H9 (cell line): ENCODE measurements around the gene C1QL4. TPM values are rescaled to one million over a fixed set of nuclear protein-coding genes. Genes with fewer than 3 reads are reported as not detected.

Experiments used
- DNase-seq: peaks from one replicate; pipeline ENCODE4 v3.0.0-alpha.2; 2017
- H2AFZ ChIP-seq: one replicate; pipeline ENCODE4 v1.6.1; 2013; ENCODE audit warnings: mild to moderate bottlenecking, low read length, control low read depth, moderate library complexity
- H2AK5ac ChIP-seq: 2 replicates; pipeline ENCODE4 v1.6.1; 2013; ENCODE audit warnings: low read length, control low read depth, mixed read lengths; ENCODE audit not compliant: insufficient read length
- H2BK120ac ChIP-seq: one replicate; pipeline ENCODE4 v1.6.1; 2013; ENCODE audit warnings: low read depth, mild to moderate bottlenecking, low read length, control low read depth, inconsistent platforms; ENCODE audit not compliant: poor library complexity, severe bottlenecking
- H2BK12ac ChIP-seq: 2 replicates; pipeline ENCODE4 v1.6.1; 2013; ENCODE audit warnings: low read length, control low read depth, mixed read lengths, low read depth; ENCODE audit not compliant: insufficient read length
- H2BK15ac ChIP-seq: 2 replicates; pipeline ENCODE4 v1.6.1; 2013; ENCODE audit warnings: low read depth, low read length, control low read depth
- H2BK20ac ChIP-seq: one replicate; pipeline ENCODE4 v1.6.1; 2013; ENCODE audit warnings: low read depth, mild to moderate bottlenecking, low read length, control low read depth, inconsistent platforms; ENCODE audit not compliant: poor library complexity, severe bottlenecking
- H2BK5ac ChIP-seq: 2 replicates; pipeline ENCODE4 v1.6.1; 2013; ENCODE audit warnings: low read length, control low read depth, mixed read lengths; ENCODE audit not compliant: insufficient read length
- H3K14ac ChIP-seq: 2 replicates; pipeline ENCODE4 v1.6.1; 2013; ENCODE audit warnings: low read length, control low read depth; ENCODE audit not compliant: insufficient read depth
- H3K18ac ChIP-seq: 2 replicates; pipeline ENCODE4 v1.6.1; 2013; ENCODE audit warnings: low read depth, mild to moderate bottlenecking, mixed read lengths, low read length, control low read depth; ENCODE audit not compliant: insufficient read length
- H3K23ac ChIP-seq: 2 replicates; pipeline ENCODE4 v1.6.1; 2013; ENCODE audit warnings: low read length, control low read depth, mixed read lengths, low read depth; ENCODE audit not compliant: insufficient read length
- H3K23me2 ChIP-seq: 2 replicates; pipeline ENCODE4 v1.6.1; 2013; ENCODE audit warnings: low read depth, mild to moderate bottlenecking, mixed read lengths, low read length, control low read depth; ENCODE audit not compliant: insufficient read length, poor library complexity, severe bottlenecking
- H3K27ac ChIP-seq: 2 replicates; pipeline ENCODE4 v1.5.1; 2013; ENCODE audit warnings: low read length, control low read depth, mixed read lengths, low read depth; ENCODE audit not compliant: insufficient read length
- H3K27me3 ChIP-seq: 2 replicates; pipeline ENCODE4 v1.6.1; 2013; ENCODE audit warnings: low read length, control low read depth, inconsistent platforms; ENCODE audit not compliant: insufficient read depth
- H3K4ac ChIP-seq: 2 replicates; pipeline ENCODE4 v1.6.1; 2013; ENCODE audit warnings: low read depth, mild to moderate bottlenecking, control low read depth, inconsistent platforms, low read length, moderate library complexity
- H3K4me1 ChIP-seq: 2 replicates; pipeline ENCODE4 v1.6.1; 2013; ENCODE audit warnings: low read length, control low read depth, inconsistent platforms; ENCODE audit not compliant: insufficient read depth
- H3K4me2 ChIP-seq: 2 replicates; pipeline ENCODE4 v1.6.1; 2013; ENCODE audit warnings: low read length, control low read depth, mixed read lengths; ENCODE audit not compliant: insufficient read length, insufficient read depth
- H3K56ac ChIP-seq: 2 replicates; pipeline ENCODE4 v1.6.1; 2013; ENCODE audit warnings: low read depth, mild to moderate bottlenecking, mixed read lengths, low read length, control low read depth; ENCODE audit not compliant: insufficient read length
- H3K79me1 ChIP-seq: 2 replicates; pipeline ENCODE4 v1.6.1; 2013; ENCODE audit warnings: low read depth, mild to moderate bottlenecking, moderate library complexity, low read length, control low read depth, inconsistent platforms; ENCODE audit not compliant: insufficient read depth, poor library complexity, severe bottlenecking
- H3K79me2 ChIP-seq: 2 replicates; pipeline ENCODE4 v1.6.1; 2013; ENCODE audit warnings: low read length, control low read depth, inconsistent platforms; ENCODE audit not compliant: insufficient read depth
- H3K9ac ChIP-seq: 2 replicates; pipeline ENCODE4 v1.6.1; 2013; ENCODE audit warnings: low read length, control low read depth, mixed read lengths; ENCODE audit not compliant: insufficient read length; ENCODE audit errors: extremely low read depth
- H3K9me3 ChIP-seq: one replicate; pipeline ENCODE4 v1.6.1; 2013; ENCODE audit warnings: low read depth, low read length, inconsistent platforms; ENCODE audit not compliant: control insufficient read depth
- H3T11ph ChIP-seq: one replicate; pipeline ENCODE4 v1.6.1; 2013; ENCODE audit warnings: mild to moderate bottlenecking, low read length, control low read depth, inconsistent platforms
- H4K20me1 ChIP-seq: one replicate; pipeline ENCODE4 v1.6.1; 2013; ENCODE audit not compliant: control insufficient read depth, insufficient read length, insufficient read depth
- H4K5ac ChIP-seq: 2 replicates; pipeline ENCODE4 v1.6.1; 2013; ENCODE audit warnings: low read depth, mild to moderate bottlenecking, mixed read lengths, low read length, control low read depth; ENCODE audit not compliant: insufficient read length
- H4K8ac ChIP-seq: replicated peaks from 2 replicates; pipeline ENCODE4 v1.6.1; 2013; ENCODE audit warnings: low read length, control low read depth, mixed read lengths, low read depth; ENCODE audit not compliant: insufficient read length
- H4K91ac ChIP-seq: 2 replicates; pipeline ENCODE4 v1.6.1; 2013; ENCODE audit warnings: low read depth, mild to moderate bottlenecking, moderate library complexity, mixed read lengths, low read length, control low read depth; ENCODE audit not compliant: insufficient read length
- H3K27ac Mint-ChIP-seq, 3 experiments: 2 replicates in 2 of 3; 3 replicates in 1 of 3; pipeline ENCODE4 v1.8.0; 2020 to 2021; ENCODE audit warnings: mixed read lengths in 3 of 3, mild to moderate bottlenecking in 1 of 3, moderate library complexity in 1 of 3
- H3K27me3 Mint-ChIP-seq: 2 replicates; pipeline ENCODE4 v1.8.0; 2021; ENCODE audit warnings: low read depth, mild to moderate bottlenecking, moderate library complexity, mixed read lengths
- H3K36me3 Mint-ChIP-seq, 3 experiments: 2 replicates in 2 of 3; 3 replicates in 1 of 3; pipeline ENCODE4 v1.8.0; 2020 to 2021; ENCODE audit warnings: low read depth in 3 of 3, mixed read lengths in 3 of 3; ENCODE audit not compliant: insufficient read depth in 1 of 3
- H3K4me1 Mint-ChIP-seq, 2 experiments: 2 replicates each; pipeline ENCODE4 v1.8.0; 2020; ENCODE audit warnings: mixed read lengths in 2 of 2
- H3K4me3 Mint-ChIP-seq, 2 experiments: 2 replicates in 1 of 2; 3 replicates in 1 of 2; pipeline ENCODE4 v1.8.0; 2020 to 2021; ENCODE audit warnings: mild to moderate bottlenecking in 2 of 2, mixed read lengths in 2 of 2, moderate library complexity in 1 of 2
- H3K9me3 Mint-ChIP-seq, 2 experiments: 2 replicates in 1 of 2; 3 replicates in 1 of 2; pipeline ENCODE4 v1.8.0; 2020; ENCODE audit warnings: mild to moderate bottlenecking in 2 of 2, mixed read lengths in 2 of 2, moderate library complexity in 1 of 2
- WGBS: extraction: QIAGEN DNeasy Blood & Tissue Kit; methylation state at CpG from one replicate; pipeline ENCODE4 v1.1.7; 2013; ENCODE audit warnings: missing lambda C conversion rate, low lambda C conversion rate, mixed read lengths; ENCODE audit not compliant: insufficient read length; ENCODE audit errors: extremely low coverage; 5-methylcytosine and 5-hydroxymethylcytosine counted together
- total RNA-seq: library from RNA; stranded (reverse); gene quantifications from 2 replicates; pipeline ENCODE4 v1.2.1, GENCODE V29; 2021
- TF ChIP-seq, protein P1 (sequence below): fragments of 200-600 bp; sonication (generic); conservative IDR thresholded peaks from 3 replicates; pipeline ENCODE4 v1.8.0; 2021; ENCODE audit warnings: antibody characterized with exemption, mild to moderate bottlenecking

C1QL4 gene
- total RNA-seq, 1 experiment from 2014 or later, result 1.9 TPM

DNA sequence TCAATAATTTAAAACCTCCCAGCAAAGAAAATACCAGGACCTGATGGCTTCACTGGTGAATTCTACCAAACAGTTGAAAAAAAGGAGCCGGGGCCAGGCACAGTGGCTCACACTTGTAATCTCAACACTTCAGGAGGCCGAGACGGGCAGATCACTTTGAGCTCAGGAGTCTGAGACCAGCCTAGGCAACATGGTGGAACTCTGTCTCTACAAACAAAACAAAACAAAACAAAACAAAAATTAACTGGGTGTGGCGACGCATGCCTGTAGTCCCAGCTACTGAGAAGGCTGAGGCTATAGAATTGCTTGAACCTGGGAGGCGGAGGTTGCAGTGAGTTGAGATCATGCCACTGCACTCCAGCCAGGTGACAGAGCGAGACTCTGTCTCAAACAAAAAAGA, 27.6 kb downstream of the C1QL4 start:
- Histone ChIP-seq H4K91ac (no peak overlapping the region), H3K4me2 (no peak overlapping the region), H4K5ac (no peak overlapping the region), H2AFZ (no peak overlapping the region), H3K4me1 (no peaks in the 10 kb centered on the region), H4K20me1 (no peaks in the 10 kb centered on the region), H3T11ph (no peak overlapping the region), H3K18ac (no peak overlapping the region), H3K27me3 (0 out of 2 replicates have a peak, but pooled peaks cover 3% of the 10 kb centered on the region), H3K79me1 (no peaks in the 10 kb centered on the region), H3K79me2 (no peaks in the 10 kb centered on the region), H3K4ac (no peak overlapping the region), H2BK20ac (no peak overlapping the region), H3K14ac (no peak overlapping the region), H3K56ac (no peak overlapping the region), H2BK12ac (no peak overlapping the region), H3K27ac (no peak overlapping the region), H2BK5ac (no peak overlapping the region), H3K23me2 (no peaks in the 10 kb centered on the region), H3K9ac (no peak overlapping the region), H2BK120ac (no peak overlapping the region), H4K8ac (no peak overlapping the region), H3K9me3 (no peaks in the 10 kb centered on the region), H2BK15ac (no peak overlapping the region), H2AK5ac (no peak overlapping the region), H3K23ac (no peak overlapping the region)
- H3K4me1 Mint-ChIP-seq, result no peaks in the 10 kb centered on the region
- H3K36me3 Mint-ChIP-seq, result no peaks in the 10 kb centered on the region
- no peak overlapping the region for H3K4me3 Mint-ChIP-seq
- H3K27me3 Mint-ChIP-seq, result peaks cover 49% of the 10 kb centered on the region
- TF ChIP-seq, protein P1, sequence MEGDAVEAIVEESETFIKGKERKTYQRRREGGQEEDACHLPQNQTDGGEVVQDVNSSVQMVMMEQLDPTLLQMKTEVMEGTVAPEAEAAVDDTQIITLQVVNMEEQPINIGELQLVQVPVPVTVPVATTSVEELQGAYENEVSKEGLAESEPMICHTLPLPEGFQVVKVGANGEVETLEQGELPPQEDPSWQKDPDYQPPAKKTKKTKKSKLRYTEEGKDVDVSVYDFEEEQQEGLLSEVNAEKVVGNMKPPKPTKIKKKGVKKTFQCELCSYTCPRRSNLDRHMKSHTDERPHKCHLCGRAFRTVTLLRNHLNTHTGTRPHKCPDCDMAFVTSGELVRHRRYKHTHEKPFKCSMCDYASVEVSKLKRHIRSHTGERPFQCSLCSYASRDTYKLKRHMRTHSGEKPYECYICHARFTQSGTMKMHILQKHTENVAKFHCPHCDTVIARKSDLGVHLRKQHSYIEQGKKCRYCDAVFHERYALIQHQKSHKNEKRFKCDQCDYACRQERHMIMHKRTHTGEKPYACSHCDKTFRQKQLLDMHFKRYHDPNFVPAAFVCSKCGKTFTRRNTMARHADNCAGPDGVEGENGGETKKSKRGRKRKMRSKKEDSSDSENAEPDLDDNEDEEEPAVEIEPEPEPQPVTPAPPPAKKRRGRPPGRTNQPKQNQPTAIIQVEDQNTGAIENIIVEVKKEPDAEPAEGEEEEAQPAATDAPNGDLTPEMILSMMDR, result no peak
- no CpG with 5 or more reads among the region's 7 CpGs for WGBS
- no peak overlapping the region for H3K27ac Mint-ChIP-seq
- H3K9me3 Mint-ChIP-seq, result no peaks in the 10 kb centered on the region
- DNase-seq, result no peak
